ENCODE data around the gene PFDN2. TPM values are rescaled to one million over a fixed set of nuclear protein-coding genes. Genes with fewer than 3 reads are reported as not detected.
A peak's percentile ranks its signal among the peaks of the same experiment; 100 is the strongest.

PFDN2 gene
- total RNA-seq, 1 donor from 2014 or later = 90.0 TPM

DNA sequence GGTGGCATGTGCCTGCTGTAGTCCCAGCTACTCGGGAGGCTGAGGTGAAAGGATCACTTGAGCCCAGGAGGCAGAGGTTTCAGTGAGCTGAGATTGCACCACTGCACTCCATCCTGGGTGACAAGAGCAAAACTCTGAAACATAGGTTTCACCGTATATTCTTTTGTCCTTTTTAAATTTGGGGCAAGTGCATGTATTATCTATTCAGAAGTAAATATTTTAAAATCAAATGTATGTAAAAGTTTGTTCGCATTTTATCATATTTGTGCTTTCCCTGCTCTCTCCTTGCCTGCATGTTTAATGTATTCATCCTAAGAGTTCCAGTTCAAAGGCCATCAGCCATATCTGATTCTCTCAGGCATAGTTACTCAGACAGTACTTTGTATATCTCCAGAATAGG lies 28.0 kb upstream of the PFDN2 start:
- Mint-ChIP-seq H3K9me3 (no peaks in the 10 kb centered on the region), H3K4me1 (peaks cover 5% of the 10 kb centered on the region), H3K36me3 (ENCODE audit: low read depth) (no peaks in the 10 kb centered on the region), H3K27me3 (ENCODE audit: low read depth) (no peaks in the 10 kb centered on the region), H3K4me3 (no peak overlapping the region), H3K27ac (ENCODE audit: unreplicated experiment) (no peak overlapping the region)
- TF ChIP-seq, protein P1, sequence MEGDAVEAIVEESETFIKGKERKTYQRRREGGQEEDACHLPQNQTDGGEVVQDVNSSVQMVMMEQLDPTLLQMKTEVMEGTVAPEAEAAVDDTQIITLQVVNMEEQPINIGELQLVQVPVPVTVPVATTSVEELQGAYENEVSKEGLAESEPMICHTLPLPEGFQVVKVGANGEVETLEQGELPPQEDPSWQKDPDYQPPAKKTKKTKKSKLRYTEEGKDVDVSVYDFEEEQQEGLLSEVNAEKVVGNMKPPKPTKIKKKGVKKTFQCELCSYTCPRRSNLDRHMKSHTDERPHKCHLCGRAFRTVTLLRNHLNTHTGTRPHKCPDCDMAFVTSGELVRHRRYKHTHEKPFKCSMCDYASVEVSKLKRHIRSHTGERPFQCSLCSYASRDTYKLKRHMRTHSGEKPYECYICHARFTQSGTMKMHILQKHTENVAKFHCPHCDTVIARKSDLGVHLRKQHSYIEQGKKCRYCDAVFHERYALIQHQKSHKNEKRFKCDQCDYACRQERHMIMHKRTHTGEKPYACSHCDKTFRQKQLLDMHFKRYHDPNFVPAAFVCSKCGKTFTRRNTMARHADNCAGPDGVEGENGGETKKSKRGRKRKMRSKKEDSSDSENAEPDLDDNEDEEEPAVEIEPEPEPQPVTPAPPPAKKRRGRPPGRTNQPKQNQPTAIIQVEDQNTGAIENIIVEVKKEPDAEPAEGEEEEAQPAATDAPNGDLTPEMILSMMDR (conservative IDR thresholded peaks at IDR 0.05) = no peak
- no peak for DNase-seq (ENCODE audit: low read depth, low spot score)

DNA sequence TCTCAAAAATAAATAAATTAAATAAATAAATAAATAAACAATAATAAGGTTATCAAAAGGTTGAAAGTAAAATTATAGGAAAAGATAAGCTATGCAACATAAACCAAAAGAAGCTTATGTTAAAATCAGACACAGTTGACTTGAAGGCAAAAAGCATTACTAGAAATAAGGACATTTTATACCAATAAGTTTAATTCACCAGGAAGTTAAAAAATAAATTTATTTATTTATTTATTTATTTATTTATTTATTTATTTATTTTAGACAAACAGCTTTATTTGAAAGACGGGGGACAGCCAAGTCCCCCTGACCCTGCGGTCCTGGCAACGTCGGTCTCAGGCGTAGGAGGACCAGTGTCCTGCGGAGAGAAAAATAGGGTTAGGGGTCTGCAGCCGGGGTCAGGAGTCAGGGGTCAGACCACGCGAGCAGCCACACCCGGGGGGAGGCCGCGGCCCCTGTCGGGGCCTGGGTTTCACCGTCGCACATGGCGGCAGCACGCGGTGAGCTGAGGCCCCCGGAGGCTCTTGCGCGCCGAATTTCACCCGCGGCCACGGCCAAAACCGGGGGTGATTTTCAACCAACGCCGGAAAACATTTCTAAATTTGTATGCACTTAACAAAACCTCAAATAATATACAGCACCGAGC lies 23.0 kb upstream of the PFDN2 start:
- no peaks in the 10 kb centered on the region for H3K36me3 Mint-ChIP-seq (ENCODE audit: low read depth)
- no peaks in the 10 kb centered on the region for H3K9me3 Mint-ChIP-seq
- H3K27ac Mint-ChIP-seq (ENCODE audit: unreplicated experiment) = no peak overlapping the region
- no peaks in the 10 kb centered on the region for H3K4me1 Mint-ChIP-seq
- no peak overlapping the region for H3K4me3 Mint-ChIP-seq
- TF ChIP-seq, protein P1 (conservative IDR thresholded peaks at IDR 0.05) = no peak
- H3K27me3 Mint-ChIP-seq (ENCODE audit: low read depth) = no peaks in the 10 kb centered on the region
- no peak for DNase-seq (ENCODE audit: low read depth, low spot score)

DNA sequence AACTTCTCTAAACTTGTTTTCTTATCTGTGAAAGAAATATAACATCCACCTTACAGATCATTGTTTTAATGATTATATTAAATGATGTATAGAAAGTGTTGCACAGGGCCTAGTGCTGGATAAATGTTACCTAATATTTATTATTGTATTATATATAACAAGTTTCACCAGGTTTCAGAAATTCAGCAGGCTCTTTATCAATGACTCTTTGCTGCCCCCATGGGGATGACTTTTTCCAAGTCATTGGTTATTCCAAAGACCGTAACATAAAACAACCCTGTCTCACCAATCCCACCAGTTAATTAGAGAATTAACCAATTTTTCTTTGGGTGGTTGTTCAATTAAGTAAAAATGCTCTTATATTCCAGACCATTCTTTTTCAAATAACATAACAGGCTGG lies 21.9 kb upstream of the PFDN2 start:
- H3K27ac Mint-ChIP-seq (ENCODE audit: unreplicated experiment) = no peak overlapping the region
- DNase-seq (ENCODE audit: low read depth, low spot score) = peak; percentile 41
- no peak overlapping the region for H3K4me3 Mint-ChIP-seq
- H3K9me3 Mint-ChIP-seq = no peaks in the 10 kb centered on the region
- H3K27me3 Mint-ChIP-seq (ENCODE audit: low read depth) = no peaks in the 10 kb centered on the region
- no peaks in the 10 kb centered on the region for H3K4me1 Mint-ChIP-seq
- TF ChIP-seq, protein P1 (conservative IDR thresholded peaks at IDR 0.05) = peak; percentile 72
- H3K36me3 Mint-ChIP-seq (ENCODE audit: low read depth) = peaks cover 2% of the 10 kb centered on the region

DNA sequence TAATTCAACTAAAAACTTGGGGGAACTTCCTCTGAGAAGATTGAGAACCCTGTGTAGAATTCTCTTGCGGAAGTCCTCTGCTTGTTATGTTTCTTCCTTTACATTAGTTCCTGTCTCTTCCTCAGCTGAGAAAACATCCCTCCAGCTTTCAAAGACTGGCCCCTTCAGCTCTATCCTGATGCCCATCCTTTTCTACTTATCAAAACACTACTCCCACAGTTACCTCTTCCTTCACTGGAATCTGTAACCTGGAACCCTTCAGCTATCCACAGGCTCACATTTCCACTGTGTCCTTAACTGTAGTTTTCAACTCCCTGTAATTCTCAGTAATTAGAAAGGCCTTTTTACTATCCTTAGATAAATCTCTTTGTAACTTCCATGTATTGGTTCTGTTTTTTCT lies 20.6 kb upstream of the PFDN2 start:
- no peak overlapping the region for H3K27ac Mint-ChIP-seq (ENCODE audit: unreplicated experiment)
- DNase-seq (ENCODE audit: low read depth, low spot score) = no peak
- H3K27me3 Mint-ChIP-seq (ENCODE audit: low read depth) = no peaks in the 10 kb centered on the region
- H3K9me3 Mint-ChIP-seq = no peaks in the 10 kb centered on the region
- TF ChIP-seq, protein P1 (conservative IDR thresholded peaks at IDR 0.05) = no peak
- H3K4me1 Mint-ChIP-seq = no peaks in the 10 kb centered on the region
- peak overlapping the region; percentile 65 for H3K4me3 Mint-ChIP-seq
- H3K36me3 Mint-ChIP-seq (ENCODE audit: low read depth) = peaks cover 2% of the 10 kb centered on the region

DNA sequence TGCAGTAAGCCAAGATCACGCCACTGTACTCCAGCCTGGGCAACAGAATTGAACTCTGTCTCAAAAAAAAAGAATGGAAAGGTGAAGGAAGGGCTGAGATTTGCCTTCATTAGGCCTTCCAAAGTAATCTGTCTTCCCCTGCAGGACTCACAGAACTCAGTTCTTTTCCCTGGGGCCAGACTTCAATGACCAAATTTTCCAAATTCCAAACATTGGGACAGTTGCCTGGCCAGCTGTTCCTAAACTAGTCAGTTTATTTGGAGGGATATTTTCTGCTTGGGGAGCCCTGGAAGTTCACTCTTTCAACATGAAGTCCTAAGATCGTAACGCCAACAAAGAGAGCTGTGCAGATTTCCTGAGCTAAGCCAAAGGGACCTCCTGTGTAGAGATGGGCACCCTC lies 20.0 kb upstream of the PFDN2 start:
- TF ChIP-seq, protein P1 (conservative IDR thresholded peaks at IDR 0.05) = no peak
- Mint-ChIP-seq H3K4me3 (no peak overlapping the region), H3K4me1 (no peaks in the 10 kb centered on the region), H3K27me3 (ENCODE audit: low read depth) (no peaks in the 10 kb centered on the region), H3K9me3 (no peaks in the 10 kb centered on the region), H3K36me3 (ENCODE audit: low read depth) (peaks cover 2% of the 10 kb centered on the region), H3K27ac (ENCODE audit: unreplicated experiment) (no peak overlapping the region)
- no peak for DNase-seq (ENCODE audit: low read depth, low spot score)

Measured in neural crest cell (in vitro differentiated cells).